ENCODE data around the gene HYAL3.

The HYAL3 gene

DNA sequence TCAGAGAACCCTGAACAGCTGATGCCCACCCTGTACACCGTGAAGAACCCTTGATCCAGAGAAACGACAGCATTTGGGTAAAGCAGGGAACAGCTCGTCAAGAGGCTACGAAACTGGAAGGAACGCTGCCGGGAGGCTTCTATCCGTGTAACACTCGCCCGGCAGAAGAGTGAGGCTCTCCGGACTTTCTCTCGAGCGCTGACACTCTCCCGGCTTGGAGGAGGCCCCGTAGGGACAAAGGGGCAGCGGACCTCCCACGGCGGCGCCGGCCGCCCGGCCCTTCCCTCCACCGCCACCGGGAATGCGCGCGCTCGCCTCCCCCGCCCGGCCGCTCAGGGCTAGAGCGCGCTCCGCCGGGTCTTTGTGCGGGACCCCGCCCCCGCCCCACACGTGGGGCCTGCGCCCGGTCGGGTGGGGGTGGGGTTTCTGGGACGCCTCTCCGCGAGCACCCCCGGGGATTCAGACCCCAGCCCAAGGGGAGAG lies 21.7 kb upstream of the HYAL3 start:
- Histone ChIP-seq H3K27ac (ENCODE audit: low read depth, low read length) (peak overlapping the region; percentile 80), H2AFZ (ENCODE audit: low read depth, low read length, severe bottlenecking) (peak overlapping the region; percentile 96), H3K36me3 (ENCODE audit: low read length) (no peaks in the 10 kb centered on the region), H3K4me2 (ENCODE audit: low read depth, low read length, poor library complexity, severe bottlenecking) (peak overlapping the region; percentile 92), H3K9me3 (ENCODE audit: insufficient read depth, low read length) (no peaks in the 10 kb centered on the region), H3F3A (ENCODE audit: insufficient read depth) (no peaks in the 10 kb centered on the region), H3K9me2 (replicated peaks; ENCODE audit: insufficient read depth, low read length) (no peaks in the 10 kb centered on the region), H3K9ac (ENCODE audit: low read length) (peak overlapping the region; percentile 81), H4K20me1 (ENCODE audit: low read depth, low read length) (no peaks in the 10 kb centered on the region), H3K4me3 (ENCODE audit: insufficient read depth, low read length, poor library complexity, severe bottlenecking) (peak overlapping the region; percentile 87), H3K79me2 (ENCODE audit: insufficient read depth, low read length) (no peaks in the 10 kb centered on the region), H3K27me3 (ENCODE audit: low read length) (no peaks in the 10 kb centered on the region)
- TF ChIP-seq, protein P1, sequence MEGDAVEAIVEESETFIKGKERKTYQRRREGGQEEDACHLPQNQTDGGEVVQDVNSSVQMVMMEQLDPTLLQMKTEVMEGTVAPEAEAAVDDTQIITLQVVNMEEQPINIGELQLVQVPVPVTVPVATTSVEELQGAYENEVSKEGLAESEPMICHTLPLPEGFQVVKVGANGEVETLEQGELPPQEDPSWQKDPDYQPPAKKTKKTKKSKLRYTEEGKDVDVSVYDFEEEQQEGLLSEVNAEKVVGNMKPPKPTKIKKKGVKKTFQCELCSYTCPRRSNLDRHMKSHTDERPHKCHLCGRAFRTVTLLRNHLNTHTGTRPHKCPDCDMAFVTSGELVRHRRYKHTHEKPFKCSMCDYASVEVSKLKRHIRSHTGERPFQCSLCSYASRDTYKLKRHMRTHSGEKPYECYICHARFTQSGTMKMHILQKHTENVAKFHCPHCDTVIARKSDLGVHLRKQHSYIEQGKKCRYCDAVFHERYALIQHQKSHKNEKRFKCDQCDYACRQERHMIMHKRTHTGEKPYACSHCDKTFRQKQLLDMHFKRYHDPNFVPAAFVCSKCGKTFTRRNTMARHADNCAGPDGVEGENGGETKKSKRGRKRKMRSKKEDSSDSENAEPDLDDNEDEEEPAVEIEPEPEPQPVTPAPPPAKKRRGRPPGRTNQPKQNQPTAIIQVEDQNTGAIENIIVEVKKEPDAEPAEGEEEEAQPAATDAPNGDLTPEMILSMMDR (IDR thresholded peaks at IDR 0.05; ENCODE audit: insufficient read depth, low read length, poor library complexity, severe bottlenecking) = no peak
- no peak for TF ChIP-seq EZH2phosphoT487 (conservative IDR thresholded peaks at IDR 0.05; ENCODE audit: low read length)

DNA sequence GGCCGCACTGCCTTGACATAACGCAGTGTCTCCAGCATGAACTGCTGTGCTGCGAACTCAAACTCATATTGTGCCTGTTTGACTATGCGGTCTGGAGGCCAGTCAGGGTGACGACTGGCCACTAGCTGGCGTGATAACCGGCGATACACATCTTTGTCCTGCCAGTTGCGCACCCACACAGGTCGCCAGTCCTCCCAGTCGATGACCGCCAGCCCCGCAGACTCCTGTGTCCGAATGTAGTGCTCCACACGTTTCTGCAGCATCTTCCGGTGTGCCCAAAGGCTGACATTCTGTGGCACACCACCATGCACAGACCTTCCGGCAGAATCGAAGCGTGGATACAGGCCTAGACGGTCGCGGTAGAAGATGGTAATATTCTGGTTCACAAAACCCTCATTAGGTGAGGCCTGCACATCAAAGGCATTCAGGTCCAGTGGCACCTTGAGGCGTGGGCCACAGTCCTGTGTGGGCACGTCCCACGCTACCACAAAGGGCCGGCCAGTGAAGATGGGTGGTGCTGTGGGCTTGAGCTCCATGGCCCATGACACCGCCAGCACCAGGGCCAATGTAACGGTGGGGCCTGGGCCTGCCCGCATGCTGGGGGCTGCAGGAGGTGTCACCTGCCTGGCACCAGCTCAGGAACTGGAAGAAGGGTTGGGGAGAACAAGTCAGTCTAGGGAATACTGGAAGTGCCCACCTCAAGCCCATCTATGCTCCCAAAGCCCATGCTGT lies 20.9 kb upstream of the HYAL3 start:
- TF ChIP-seq, protein P1 (IDR thresholded peaks at IDR 0.05; ENCODE audit: insufficient read depth, low read length, poor library complexity, severe bottlenecking) = no peak
- TF ChIP-seq EZH2phosphoT487 (conservative IDR thresholded peaks at IDR 0.05; ENCODE audit: low read length) = no peak
- Histone ChIP-seq H3K4me3 (ENCODE audit: insufficient read depth, low read length, poor library complexity, severe bottlenecking) (peak overlapping the region; percentile 87), H4K20me1 (ENCODE audit: low read depth, low read length) (no peaks in the 10 kb centered on the region), H3K27me3 (ENCODE audit: low read length) (no peaks in the 10 kb centered on the region), H3K27ac (ENCODE audit: low read depth, low read length) (no peak overlapping the region), H2AFZ (ENCODE audit: low read depth, low read length, severe bottlenecking) (no peak overlapping the region), H3K9me2 (replicated peaks; ENCODE audit: insufficient read depth, low read length) (no peaks in the 10 kb centered on the region), H3K36me3 (ENCODE audit: low read length) (no peaks in the 10 kb centered on the region), H3F3A (ENCODE audit: insufficient read depth) (no peaks in the 10 kb centered on the region), H3K4me2 (ENCODE audit: low read depth, low read length, poor library complexity, severe bottlenecking) (peak overlapping the region; percentile 92), H3K9me3 (ENCODE audit: insufficient read depth, low read length) (no peaks in the 10 kb centered on the region), H3K79me2 (ENCODE audit: insufficient read depth, low read length) (no peaks in the 10 kb centered on the region), H3K9ac (ENCODE audit: low read length) (peak overlapping the region; percentile 81)

DNA sequence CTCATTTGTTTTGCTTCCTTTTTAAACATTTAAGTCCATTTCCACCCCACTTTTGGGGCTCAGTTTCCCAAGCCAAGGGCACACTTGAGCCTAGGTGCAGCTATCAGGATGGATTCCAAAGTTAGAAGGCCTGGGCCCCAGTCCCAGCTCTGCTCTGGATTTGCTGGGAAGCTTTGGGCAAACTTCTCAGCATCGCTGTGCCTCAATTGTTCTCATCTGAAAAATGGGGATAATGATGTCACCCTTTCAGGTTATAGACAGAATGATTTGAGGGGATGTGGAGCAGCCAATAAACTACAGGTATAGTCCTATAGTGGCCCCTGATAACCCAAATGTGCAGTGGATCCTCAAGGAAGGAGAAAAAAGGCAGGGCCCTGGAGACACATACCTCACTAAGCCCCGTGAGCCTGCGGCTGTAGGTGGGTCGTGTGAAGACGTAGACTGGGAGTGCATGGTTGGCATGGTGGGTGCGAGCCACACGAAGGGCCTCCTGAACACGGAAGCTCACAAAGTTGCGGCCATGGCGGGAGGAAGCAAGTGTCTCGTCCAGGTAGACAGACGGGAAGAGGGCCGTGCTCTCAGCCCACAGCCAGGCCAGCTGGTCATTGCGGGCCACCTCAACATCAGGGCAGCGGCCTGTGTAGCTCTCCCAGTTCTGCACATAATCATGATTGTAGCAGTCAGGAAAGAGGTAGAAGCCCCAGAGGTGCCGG lies 20.1 kb upstream of the HYAL3 start:
- no peak overlapping the region for H3K4me3 ChIP-seq (ENCODE audit: insufficient read depth, low read length, poor library complexity, severe bottlenecking)
- H3K9ac ChIP-seq (ENCODE audit: low read length) = no peak overlapping the region
- H4K20me1 ChIP-seq (ENCODE audit: low read depth, low read length) = no peaks in the 10 kb centered on the region
- no peak overlapping the region for H3K4me2 ChIP-seq (ENCODE audit: low read depth, low read length, poor library complexity, severe bottlenecking)
- H3K79me2 ChIP-seq (ENCODE audit: insufficient read depth, low read length) = no peaks in the 10 kb centered on the region
- no peak overlapping the region for H3K27ac ChIP-seq (ENCODE audit: low read depth, low read length)
- H3K36me3 ChIP-seq (ENCODE audit: low read length) = no peaks in the 10 kb centered on the region
- TF ChIP-seq, protein P1 (IDR thresholded peaks at IDR 0.05; ENCODE audit: insufficient read depth, low read length, poor library complexity, severe bottlenecking) = no peak
- TF ChIP-seq EZH2phosphoT487 (conservative IDR thresholded peaks at IDR 0.05; ENCODE audit: low read length) = no peak
- H3K9me2 ChIP-seq (replicated peaks; ENCODE audit: insufficient read depth, low read length) = no peaks in the 10 kb centered on the region
- H3K9me3 ChIP-seq (ENCODE audit: insufficient read depth, low read length) = no peaks in the 10 kb centered on the region
- H2AFZ ChIP-seq (ENCODE audit: low read depth, low read length, severe bottlenecking) = no peak overlapping the region
- no peaks in the 10 kb centered on the region for H3F3A ChIP-seq (ENCODE audit: insufficient read depth)
- no peaks in the 10 kb centered on the region for H3K27me3 ChIP-seq (ENCODE audit: low read length)
